Erythroblast (primary cell): ENCODE data around the gene RAC2.

Source experiments
- GATA1 ChIP-seq: IDR thresholded peaks from 2 replicates; pipeline ENCODE4 v1.6.1; 2011; ENCODE audit warnings: low read depth, mild to moderate bottlenecking, control low read depth, low read length, moderate library complexity
- POLR2A ChIP-seq: IDR thresholded peaks from 2 replicates; pipeline ENCODE4 v1.6.1; 2011; ENCODE audit warnings: mild to moderate bottlenecking, low read length

DNA sequence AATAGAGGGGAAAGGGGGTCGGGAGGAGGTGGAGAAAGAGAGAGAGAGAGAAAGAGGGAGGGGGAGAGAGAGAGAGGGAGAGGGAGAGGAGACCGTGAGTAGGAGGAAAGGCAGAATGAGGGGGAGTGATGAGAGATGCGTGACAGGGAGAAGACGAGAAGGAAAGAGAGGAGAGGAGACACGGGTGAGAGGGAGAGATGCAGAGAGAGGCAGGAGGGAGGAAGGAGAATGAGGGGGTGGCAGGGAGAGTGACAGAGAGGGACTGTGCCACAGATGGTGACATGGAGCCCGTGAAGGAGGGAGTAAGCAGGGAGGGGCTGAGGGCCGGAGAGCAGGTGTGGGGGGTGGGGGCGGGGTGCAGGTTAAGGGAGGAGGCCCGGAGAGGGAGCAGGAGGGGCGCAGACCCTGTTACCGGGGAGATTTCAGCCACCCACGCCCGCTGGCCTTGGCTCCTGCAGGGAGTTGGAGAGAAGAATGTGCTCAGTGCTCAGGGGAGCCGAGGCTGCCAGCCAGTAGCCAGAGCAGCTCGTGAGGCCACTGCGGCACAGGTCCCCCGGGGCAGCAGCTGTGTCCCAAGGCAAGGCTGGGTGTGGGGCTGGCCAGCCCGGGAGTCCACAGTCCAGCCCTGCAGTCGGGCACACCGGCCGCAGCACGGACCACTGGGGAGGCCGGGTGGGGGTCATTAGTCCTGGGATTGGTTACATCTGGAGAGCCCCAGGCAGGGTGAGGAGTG lies 31.7 kb downstream of the RAC2 start, which contains the start of gene SSTR3:
- TF ChIP-seq POLR2A (no peak), GATA1 (no peak)
